ENCODE data around the gene MROH9. TPM values are rescaled to one million over a fixed set of nuclear protein-coding genes. Genes with fewer than 3 reads are reported as not detected.
"Not testable (repeated sequence)": the region's sequence is repeated elsewhere in the genome, so short reads cannot be mapped to it uniquely, and the experiment has no call there.

Gene MROH9
- not detected for total RNA-seq

- DNase-seq (no peak), ATAC-seq (no peak)
- Mint-ChIP-seq H3K9me3 (ENCODE audit: low read depth) (no peaks in the 10 kb centered on the region), H3K27ac (no peak within 1 kb of the TSS), H3K36me3 (no peaks in the 10 kb centered on the region), H3K27me3 (peaks cover 2% of the 10 kb centered on the region), H3K4me3 (no peak within 1 kb of the TSS), H3K4me1 (no peaks in the 10 kb centered on the region)
- CTCF ChIA-PET = no interaction called here
Measured at GRCh38 chr1:170935231-170935630, at the start of gene MROH9. Gene MROH9, plus strand, starts transcription at chr1:170935534. Its CDS starts 10,023 bp downstream, at chr1:170945557.

GRCh38 chr1:170885551-170885950, 49.8 kb upstream of the MROH9 start:
- ATAC-seq (no peak), DNase-seq (no peak)
- Mint-ChIP-seq H3K27me3 (peaks cover 2% of the 10 kb centered on the region), H3K9me3 (ENCODE audit: low read depth) (no peaks in the 10 kb centered on the region), H3K27ac (no peak overlapping the region), H3K36me3 (no peaks in the 10 kb centered on the region), H3K4me1 (no peaks in the 10 kb centered on the region), H3K4me3 (no peak overlapping the region)
- CTCF ChIA-PET = no interaction called here

- CTCF ChIA-PET = no interaction called here
- Mint-ChIP-seq H3K9me3 (ENCODE audit: low read depth) (no peaks in the 10 kb centered on the region), H3K4me1 (no peaks in the 10 kb centered on the region), H3K4me3 (no peak overlapping the region), H3K36me3 (no peaks in the 10 kb centered on the region), H3K27ac (no peak overlapping the region), H3K27me3 (peaks cover 2% of the 10 kb centered on the region)
- ATAC-seq = no peak
- no peak for DNase-seq
Measured at GRCh38 chr1:170886460-170886859, 48.9 kb upstream of the MROH9 start.

- CTCF ChIA-PET = no interaction called here
- ATAC-seq (no peak), DNase-seq (no peak)
- H3K27ac Mint-ChIP-seq = no peak overlapping the region
- H3K36me3 Mint-ChIP-seq = no peaks in the 10 kb centered on the region
- no peaks in the 10 kb centered on the region for H3K4me1 Mint-ChIP-seq
- no peak overlapping the region for H3K4me3 Mint-ChIP-seq
- H3K9me3 Mint-ChIP-seq (ENCODE audit: low read depth) = no peaks in the 10 kb centered on the region
- peaks cover 2% of the 10 kb centered on the region for H3K27me3 Mint-ChIP-seq
Measured at GRCh38 chr1:170887726-170888125, 47.6 kb upstream of the MROH9 start.

GRCh38 chr1:170891872-170892271, 43.5 kb upstream of the MROH9 start:
- no peak for DNase-seq
- H3K27me3 Mint-ChIP-seq = peaks cover 4% of the 10 kb centered on the region
- CTCF ChIA-PET = interaction anchor here (1.0 kb wide), 1 partner anchor 10 kb away, joined by 4 read pairs; no protein-coding TSS in a partner anchor
- no peaks in the 10 kb centered on the region for H3K36me3 Mint-ChIP-seq
- no peaks in the 10 kb centered on the region for H3K4me1 Mint-ChIP-seq
- no peaks in the 10 kb centered on the region for H3K9me3 Mint-ChIP-seq (ENCODE audit: low read depth)
- H3K27ac Mint-ChIP-seq = no peak overlapping the region
- ATAC-seq = no peak
- no peak overlapping the region for H3K4me3 Mint-ChIP-seq

- DNase-seq = no peak
- Mint-ChIP-seq H3K9me3 (ENCODE audit: low read depth) (no peaks in the 10 kb centered on the region), H3K4me1 (no peaks in the 10 kb centered on the region), H3K36me3 (no peaks in the 10 kb centered on the region), H3K27ac (no peak overlapping the region), H3K27me3 (peaks cover 4% of the 10 kb centered on the region), H3K4me3 (no peak overlapping the region)
- CTCF ChIA-PET = no interaction called here
- ATAC-seq = no peak
Measured at GRCh38 chr1:170893655-170894297, 41.6 kb upstream of the MROH9 start.

GRCh38 chr1:170903961-170904360, 31.4 kb upstream of the MROH9 start:
- Mint-ChIP-seq H3K27ac (no peak overlapping the region), H3K27me3 (peaks cover 2% of the 10 kb centered on the region), H3K4me1 (no peaks in the 10 kb centered on the region), H3K9me3 (ENCODE audit: low read depth) (no peaks in the 10 kb centered on the region), H3K4me3 (no peak overlapping the region), H3K36me3 (no peaks in the 10 kb centered on the region)
- ATAC-seq (no peak), DNase-seq (no peak)
- CTCF ChIA-PET = no interaction called here

- ATAC-seq (no peak), DNase-seq (no peak)
- Mint-ChIP-seq H3K9me3 (ENCODE audit: low read depth) (no peaks in the 10 kb centered on the region), H3K27me3 (peaks cover 5% of the 10 kb centered on the region), H3K4me3 (no peak overlapping the region), H3K27ac (no peak overlapping the region), H3K4me1 (no peaks in the 10 kb centered on the region), H3K36me3 (no peaks in the 10 kb centered on the region)
- CTCF ChIA-PET = no interaction called here
Measured at GRCh38 chr1:170908942-170909341, 26.4 kb upstream of the MROH9 start.

- Mint-ChIP-seq H3K4me1 (no peaks in the 10 kb centered on the region), H3K9me3 (ENCODE audit: low read depth) (no peaks in the 10 kb centered on the region), H3K27me3 (peaks cover 5% of the 10 kb centered on the region), H3K36me3 (no peaks in the 10 kb centered on the region), H3K27ac (no peak overlapping the region), H3K4me3 (no peak overlapping the region)
- DNase-seq = no peak
- CTCF ChIA-PET = no interaction called here
- no peak for ATAC-seq
Measured at GRCh38 chr1:170910273-170910672, 25.1 kb upstream of the MROH9 start.

- Mint-ChIP-seq H3K4me3 (no peak overlapping the region), H3K9me3 (ENCODE audit: low read depth) (peaks cover 7% of the 10 kb centered on the region), H3K27me3 (no peaks in the 10 kb centered on the region), H3K4me1 (no peaks in the 10 kb centered on the region), H3K36me3 (no peaks in the 10 kb centered on the region), H3K27ac (no peak overlapping the region)
- CTCF ChIA-PET = no interaction called here
- ATAC-seq (no peak), DNase-seq (no peak)
Measured at GRCh38 chr1:170917373-170917772, 18.0 kb upstream of the MROH9 start.

GRCh38 chr1:170924656-170925055, 10.7 kb upstream of the MROH9 start:
- ATAC-seq; H3K4me1 Mint-ChIP-seq; H3K4me3 Mint-ChIP-seq; H3K27ac Mint-ChIP-seq; H3K27me3 Mint-ChIP-seq; H3K36me3 Mint-ChIP-seq; H3K9me3 Mint-ChIP-seq (ENCODE audit: low read depth); DNase-seq; CTCF ChIA-PET: not testable (repeated sequence)

- CTCF ChIA-PET = interaction anchor here (1.5 kb wide), 1 partner anchor 239 kb away, joined by 3 read pairs; no protein-coding TSS in a partner anchor
- no peak for ATAC-seq
- peaks cover 4% of the 10 kb centered on the region for H3K27me3 Mint-ChIP-seq
Measured at GRCh38 chr1:170927955-170928840, 7.1 kb upstream of the MROH9 start.

GRCh38 chr1:170929412-170929834, 5.9 kb upstream of the MROH9 start:
- no peaks in the 10 kb centered on the region for H3K36me3 Mint-ChIP-seq
- no peak overlapping the region for H3K27ac Mint-ChIP-seq
- peaks cover 2% of the 10 kb centered on the region for H3K27me3 Mint-ChIP-seq
- H3K9me3 Mint-ChIP-seq (ENCODE audit: low read depth) = no peaks in the 10 kb centered on the region
- no peaks in the 10 kb centered on the region for H3K4me1 Mint-ChIP-seq
- CTCF ChIA-PET = interaction anchor here (0.8 to 1.0 kb wide), 5 partner anchors 8 to 999 kb away, joined by 3 to 6 read pairs (median 4); no protein-coding TSS in a partner anchor
- H3K4me3 Mint-ChIP-seq = no peak overlapping the region
- no peak for ATAC-seq
- no peak for DNase-seq

More at GRCh38 chr1:170927955-170928840, 7.1 kb upstream of the MROH9 start:
- Mint-ChIP-seq H3K27ac (no peak overlapping the region), H3K9me3 (ENCODE audit: low read depth) (no peaks in the 10 kb centered on the region), H3K36me3 (no peaks in the 10 kb centered on the region), H3K4me1 (no peaks in the 10 kb centered on the region), H3K4me3 (no peak overlapping the region)
- no peak for DNase-seq

Data from activated CD8-positive, alpha-beta memory T cell treated with anti-CD3 and anti-CD28 coated beads, Interleukin-2, amount 10 ng/mL, durations not matched to agents 7 days and 5 days (primary cell).